NCI-H2029 (cell line): ENCODE measurements around the gene MRPL42.

Source experiments
- DNase-seq: peaks from one replicate; lab custom pipeline; 2025; lab: John Stamatoyannopoulos, UW

Gene MRPL42

DNA sequence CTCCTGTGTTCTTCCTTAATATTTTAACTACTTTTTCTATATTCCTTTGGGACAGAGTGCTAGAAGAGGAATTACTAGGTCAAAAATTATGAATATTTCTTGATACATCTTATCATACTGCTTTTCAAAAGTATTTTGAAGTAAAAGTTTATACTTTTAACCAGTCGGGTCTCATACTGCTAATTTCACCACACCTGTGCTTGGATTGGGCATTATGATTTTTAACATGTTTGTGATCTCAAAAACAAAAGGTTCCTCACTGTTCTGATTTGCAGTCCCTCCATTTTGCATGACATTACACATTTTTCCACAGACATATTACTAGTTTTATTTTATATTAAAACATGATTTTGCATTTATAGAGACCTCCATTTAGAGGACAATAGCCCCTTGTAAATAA lies 32.9 kb downstream of the MRPL42 start:
- DNase-seq = no peak

DNA sequence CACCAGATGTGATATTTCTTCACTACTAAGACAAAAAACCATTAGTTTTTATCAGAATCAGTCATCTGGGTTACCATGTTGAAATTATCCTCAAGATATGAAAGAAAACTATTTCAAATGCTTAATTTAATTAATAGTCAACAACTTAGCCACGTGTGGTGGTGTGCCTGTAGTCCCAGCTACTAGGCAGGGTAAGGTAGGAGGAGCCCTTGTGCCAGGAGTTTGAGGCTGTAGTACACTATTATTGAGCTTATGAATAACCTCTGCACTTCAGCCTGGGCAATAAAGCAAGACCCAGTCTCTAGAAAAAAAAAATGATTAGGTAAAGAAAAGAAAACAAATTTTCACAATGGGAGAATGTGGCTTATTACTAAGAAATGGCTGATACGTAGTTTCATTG lies 33.4 kb downstream of the MRPL42 start:
- no peak for DNase-seq

DNA sequence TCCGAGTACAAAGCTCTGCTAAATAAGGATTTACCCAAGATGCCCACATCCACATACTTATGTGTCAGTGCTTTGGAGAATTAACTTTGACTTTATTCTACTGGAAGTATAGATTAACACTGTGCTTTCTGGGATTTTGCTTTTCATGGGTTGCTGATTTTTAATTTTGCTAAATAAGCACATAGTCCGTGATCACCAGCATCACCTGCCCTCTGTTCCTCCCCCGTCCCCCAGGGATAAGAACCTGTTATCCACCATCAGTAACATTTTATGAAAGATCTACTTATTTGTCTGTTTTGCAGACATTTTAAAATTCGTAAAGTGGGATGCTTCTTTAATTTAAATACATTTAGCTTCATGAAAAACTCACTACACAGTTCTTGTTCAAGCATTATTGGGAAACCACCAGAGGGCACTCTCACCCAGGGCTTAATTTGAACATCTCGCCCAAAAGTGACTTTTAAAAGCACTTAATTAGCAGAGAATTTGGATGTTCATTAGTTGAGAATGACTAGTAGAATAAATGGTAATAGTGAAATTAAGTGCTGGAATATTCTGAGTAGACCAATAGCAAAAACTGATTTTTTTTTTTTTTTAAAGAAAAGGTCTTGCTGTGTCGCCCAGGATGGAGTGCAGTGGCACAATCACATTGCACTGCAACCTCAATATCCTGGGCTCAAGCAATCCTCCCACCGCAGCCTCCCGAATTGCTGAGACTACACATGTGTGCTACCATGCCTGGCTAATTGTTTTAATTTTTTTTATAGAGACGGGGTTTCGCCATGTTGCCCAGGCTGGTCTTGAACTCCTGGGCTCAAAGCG lies 35.7 kb downstream of the MRPL42 start:
- no peak for DNase-seq

DNA sequence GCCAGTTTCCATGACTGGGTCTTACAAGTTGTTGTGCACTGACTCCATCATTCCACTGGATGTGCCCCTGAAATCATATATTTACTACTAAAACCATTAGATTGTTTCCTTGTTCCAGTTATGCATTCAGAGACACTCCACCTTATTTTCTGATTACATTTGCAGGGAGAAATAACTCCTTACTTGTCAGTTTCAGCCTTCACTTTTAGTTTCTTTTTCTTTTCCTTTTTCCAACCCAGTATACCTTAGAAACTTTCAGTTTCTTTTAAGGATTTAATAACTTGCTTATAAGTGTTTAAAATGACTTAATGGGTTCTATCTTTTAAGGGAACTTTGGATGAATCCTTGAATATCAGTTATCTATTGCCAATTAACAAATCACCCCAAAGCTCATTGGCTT lies 39.9 kb downstream of the MRPL42 start:
- no peak for DNase-seq

DNA sequence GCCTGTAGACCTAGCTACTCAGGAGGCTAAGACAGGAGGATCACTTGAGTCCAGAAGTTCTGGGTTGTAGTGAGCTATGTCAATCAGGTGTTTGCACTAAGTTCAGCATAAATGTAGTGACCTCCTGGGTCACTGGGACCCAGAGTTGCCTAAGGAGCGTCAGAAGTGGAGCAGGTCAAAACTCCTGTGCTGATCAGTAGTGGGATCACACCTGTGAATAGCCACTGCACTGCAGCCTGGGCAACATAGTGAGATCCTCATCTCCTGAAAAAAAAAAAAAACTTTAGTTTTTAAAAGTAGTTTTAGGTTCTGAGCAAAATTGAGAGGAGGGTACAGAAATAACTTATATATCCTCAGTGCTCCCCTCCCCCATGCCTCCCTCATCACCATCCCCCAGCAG lies 42.2 kb downstream of the MRPL42 start:
- DNase-seq = no peak

DNA sequence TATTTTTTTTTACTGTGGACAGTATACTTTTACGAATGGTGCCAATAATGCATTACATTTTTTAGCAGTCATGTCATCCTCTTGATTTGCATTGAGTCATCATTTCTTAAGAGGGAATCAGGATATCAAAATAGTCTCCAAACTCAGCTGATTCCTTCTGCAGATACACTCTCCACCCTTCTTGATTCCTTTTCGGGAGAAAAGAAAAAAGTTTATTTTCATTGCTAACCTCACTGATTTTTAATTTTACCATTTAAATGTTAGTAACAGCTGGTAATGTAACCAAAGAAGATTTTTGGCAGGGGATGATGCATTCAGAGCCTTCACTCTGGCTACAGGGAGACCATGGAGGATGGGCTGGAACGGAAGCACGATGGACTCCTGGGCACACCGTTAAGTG lies 47.5 kb downstream of the MRPL42 start:
- no peak for DNase-seq

DNA sequence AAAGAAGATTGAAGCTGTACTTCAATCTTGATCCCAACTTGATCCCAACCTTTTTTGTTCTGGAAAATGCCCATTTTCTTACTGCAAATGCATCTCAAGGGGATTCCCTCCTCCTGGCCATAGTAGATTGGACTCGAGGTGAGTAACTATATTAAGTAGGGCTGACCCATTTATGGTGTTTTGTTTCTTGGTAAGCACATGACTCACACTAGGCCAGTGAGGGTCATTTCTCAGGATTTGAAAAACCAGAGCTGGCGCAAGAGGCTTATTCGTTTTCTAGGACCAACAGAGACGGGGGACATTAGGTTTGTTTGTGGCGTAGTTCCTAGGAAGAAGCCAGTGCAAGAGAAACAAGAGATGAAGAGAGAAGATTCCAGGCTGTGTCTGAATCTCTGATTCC lies 51.4 kb downstream of the MRPL42 start:
- DNase-seq = no peak

DNA sequence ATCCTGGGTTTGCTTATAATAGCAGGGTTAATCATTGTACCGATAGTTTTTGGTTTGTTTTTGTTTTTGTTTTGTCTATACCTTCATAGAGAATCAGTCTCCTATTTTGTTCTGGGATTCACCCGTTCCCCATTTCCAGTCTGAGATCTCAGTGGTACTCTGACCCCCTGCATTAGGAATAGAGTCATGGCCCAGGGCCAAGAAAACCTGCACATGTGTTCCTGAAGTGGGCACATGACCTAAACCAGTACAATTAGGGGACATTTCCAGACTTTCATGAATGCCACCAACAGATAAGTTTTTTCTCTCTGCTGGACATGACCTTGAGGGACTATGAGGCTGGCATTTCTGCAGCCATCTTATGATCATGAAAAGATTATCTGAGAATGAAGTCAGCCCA lies 52.5 kb downstream of the MRPL42 start:
- no peak for DNase-seq

DNA sequence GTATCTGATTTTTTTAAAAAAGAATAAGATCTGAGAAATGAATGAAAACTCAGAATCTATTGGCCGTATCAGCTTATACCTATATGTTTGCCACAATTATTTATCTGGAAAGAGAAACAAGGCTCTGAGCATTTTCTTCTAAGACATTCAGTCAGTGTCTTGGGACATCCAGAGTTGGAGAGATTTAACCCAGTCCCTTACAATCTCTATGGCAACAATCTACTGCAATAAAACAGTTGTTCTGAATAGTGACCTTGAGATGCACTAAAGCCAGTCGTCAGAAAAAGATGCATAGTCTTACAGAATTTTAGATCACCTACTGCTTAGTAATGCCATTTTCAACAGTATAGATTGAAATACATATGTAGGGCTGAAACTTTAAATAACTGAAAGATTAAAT lies 53.1 kb downstream of the MRPL42 start:
- DNase-seq = no peak

DNA sequence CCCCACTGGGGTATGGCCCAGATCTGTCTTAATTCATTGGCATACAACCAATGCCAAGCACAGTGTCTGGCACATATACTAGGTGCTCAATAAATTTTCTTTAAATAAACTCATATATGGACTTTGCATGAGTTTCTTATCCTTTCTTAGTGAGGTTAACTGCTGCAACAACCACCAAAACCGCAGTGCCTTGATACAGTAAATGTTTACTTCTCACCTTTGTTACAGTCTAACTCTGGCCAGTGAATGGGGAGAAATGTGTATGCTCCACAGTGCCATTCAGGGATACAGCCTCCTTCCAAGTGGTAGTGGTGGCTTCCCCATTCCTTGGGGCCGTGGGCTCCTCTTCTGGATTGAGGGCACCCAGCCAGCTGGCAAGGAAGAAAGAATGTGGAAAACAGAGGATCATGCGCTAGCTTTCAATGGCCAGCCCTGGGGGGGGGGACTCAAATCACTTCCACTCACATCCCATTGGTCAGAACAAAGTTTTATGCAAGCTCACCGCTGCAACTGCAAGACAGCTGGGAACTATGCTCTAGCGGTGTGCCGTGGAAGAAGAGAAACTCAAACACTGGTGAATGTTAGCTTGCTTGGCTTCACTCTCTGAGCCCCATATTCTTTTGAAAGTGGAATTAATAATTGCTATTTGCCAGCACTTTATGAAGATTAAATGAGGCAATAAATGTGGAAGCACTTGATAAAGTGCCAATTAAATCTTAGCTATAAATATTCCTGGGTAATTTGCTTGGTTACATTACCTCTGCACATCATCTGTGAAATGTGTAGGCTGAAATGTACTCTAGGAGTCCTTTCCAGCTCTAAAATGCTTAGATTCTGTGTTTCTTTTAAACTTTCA lies 54.1 kb downstream of the MRPL42 start:
- no peak for DNase-seq

DNA sequence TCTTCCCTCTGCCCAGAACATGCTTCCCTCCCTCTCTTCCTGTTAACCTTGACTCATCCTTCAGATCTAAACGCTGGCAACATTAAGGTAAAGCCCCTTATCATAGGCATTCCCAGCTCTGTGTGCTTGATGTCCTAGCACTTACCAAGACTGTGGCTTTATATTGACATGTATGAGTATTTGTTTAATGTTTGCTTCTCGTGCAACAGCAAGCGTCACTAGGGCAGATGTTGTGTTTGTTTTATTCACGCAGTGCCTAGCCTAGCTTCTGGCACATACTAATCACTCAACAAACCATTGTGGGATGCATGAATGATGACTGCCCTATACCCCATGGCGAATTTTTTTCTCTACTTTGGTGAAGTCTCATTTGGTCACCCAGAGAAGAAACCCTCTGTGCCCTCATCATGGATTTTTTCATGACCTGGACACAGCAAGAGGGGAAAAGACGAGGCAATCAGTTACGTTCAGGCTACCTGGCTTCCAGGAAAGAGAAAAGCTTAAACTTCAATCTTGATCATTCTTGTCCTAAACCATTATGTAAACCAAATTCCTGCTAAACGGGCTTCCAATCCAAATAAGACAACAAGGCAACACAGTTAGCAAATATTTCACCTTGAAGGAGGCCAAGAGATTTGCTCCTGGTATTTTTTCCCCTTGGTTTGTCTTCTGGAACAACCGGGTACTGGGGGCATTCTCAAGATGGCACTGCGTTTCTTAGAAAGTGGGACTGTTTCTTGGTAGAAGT lies 57.2 kb downstream of the MRPL42 start:
- DNase-seq = no peak

DNA sequence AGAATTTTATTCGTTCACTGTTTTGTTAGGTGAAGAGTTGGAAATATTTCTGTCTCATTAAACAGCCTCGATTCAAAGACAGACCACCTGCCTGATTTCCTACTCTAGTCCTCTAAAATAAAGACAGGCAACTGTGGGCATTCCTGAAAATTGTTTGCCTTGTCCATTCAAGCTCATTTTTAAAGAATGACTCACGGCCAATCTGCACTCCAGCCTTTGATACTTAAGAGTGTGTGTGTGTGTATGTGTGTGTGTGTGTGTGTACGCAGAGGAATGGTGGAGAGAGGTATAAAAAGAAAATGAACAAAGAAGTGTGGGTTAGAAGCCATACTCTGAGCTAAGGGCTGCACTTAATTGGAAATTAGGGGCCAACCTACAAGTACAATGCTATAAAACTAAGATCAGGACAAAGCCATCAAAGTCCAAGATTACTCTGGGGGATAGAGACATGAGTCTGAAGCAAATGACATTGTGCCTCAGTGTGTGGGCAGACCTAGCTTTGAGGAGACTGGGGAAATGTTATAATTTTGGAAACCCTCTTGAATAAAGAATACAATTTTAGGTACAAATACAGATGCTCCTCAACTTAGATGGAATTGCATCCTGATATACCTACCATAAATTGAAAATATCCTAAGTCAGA lies 59.6 kb downstream of the MRPL42 start:
- DNase-seq = no peak

DNA sequence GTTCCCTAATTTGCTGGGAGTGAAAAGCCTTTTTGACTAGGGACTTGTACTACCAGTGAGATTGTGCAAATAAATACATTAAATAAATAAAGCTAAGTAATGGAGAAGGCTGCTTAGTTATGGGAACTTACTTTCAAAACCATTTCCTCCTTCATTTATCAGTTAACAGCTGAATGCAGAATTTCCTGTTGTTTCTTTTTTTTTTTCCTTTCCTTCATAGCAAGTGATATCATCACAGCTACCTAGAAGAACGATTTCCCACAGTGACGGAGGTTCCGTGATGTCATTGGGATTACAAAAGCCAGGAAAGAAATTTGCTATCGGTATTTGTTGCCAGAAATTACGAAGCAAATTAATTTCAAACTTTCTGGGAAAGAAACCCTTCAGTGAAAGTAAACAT lies 63.0 kb downstream of the MRPL42 start:
- DNase-seq = no peak

DNA sequence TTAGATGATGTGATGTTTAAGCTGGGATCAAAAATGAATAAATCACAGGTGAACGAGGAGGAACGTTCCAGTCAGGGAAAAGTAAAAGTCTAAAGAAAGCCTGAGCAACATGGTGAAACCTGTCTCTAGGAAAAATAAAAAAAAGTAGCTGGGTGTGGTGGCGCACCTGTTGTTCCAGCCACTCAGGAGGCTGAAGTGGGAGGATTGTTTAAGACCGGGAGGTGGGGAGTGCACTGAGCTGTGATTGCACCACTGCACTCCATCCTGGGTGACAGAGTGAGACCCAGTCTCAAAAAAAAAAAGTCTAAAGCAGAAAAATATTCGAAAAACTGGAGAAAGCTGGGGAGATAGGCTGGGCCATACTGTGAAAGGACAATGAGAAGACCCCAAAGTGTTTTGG lies 66.0 kb downstream of the MRPL42 start:
- no peak for DNase-seq

DNA sequence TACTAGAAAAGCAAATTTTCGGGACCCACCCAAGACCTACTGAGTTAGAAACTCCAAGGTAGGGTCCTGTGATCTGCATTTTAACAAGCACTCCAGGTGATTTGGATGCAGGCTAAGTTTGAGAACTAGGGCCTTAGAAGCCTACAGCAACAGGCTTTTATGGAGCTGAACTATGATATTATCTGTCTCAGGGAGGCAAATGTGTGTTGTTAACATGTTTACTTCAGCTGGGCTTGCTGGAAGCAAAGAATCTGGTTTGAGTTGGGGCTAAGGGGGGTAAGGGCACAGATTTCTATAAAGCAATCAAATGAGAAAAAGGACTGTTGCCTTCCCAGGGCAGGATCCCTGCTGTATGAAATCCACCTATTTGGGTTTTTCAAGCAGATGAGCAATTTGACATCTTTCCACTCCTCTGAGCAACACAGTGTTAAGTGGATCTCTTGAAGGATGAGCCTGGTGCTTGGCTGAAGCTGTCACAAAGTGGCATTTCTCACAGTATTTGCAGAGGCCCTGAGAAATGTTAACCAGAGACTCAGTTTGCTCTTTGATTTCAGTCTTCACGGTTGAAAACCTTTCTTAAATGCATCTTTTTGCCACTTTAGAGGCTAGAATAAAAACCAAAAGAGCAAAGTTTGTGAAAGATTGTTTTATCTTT lies 68.9 kb downstream of the MRPL42 start:
- no peak for DNase-seq

DNA sequence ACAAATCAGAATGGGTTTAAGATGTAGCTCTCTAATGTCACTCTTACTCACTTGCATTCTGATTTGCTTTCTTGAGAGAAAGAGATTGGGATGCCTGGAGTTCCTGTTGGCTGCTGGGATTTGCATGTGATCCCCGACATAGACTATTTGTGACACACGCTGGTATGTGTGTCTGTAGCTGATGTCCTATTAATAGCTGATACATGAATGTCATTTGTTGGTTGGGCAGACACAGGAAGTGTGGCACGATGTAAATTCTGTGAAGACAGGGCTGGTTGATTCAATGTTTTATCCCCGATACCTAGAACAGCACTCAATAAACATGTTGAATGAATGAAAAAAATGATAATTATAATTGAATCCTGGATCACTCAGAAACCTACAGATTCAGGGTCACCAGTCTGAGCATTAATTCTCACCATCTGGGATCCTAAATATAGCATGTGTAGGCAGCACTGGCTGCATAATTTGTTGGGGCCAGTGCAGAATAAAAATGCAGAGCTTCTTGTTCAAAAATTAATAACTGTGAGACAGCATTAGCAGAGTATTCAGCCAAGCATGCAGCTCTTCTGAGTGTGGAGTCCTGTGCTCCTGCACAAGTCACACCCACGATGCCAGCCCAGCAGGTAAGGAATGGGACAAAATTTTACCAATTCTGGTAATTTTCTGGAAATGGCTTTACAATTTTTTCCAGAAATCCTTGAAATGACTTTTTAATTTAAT lies 69.6 kb downstream of the MRPL42 start:
- no peak for DNase-seq

DNA sequence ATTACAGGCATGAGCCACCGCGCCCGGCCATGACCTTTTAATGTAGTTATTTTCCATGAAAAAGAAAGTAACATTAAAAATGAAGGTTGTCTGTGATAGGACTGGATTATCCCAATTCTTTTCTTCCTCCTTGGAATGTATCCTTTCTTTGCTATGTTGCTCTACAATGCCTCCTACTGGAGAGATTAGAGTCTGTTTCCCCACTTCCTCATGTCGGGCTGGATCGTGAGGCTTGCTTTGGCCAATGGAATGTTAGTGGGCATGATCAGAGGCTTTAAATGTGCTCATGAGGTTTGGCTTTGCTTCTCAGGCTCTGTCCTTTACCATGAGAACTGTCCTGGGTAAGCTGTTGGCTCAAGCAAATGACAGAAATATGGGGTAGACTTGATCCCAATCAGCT lies 70.5 kb downstream of the MRPL42 start:
- DNase-seq = no peak

DNA sequence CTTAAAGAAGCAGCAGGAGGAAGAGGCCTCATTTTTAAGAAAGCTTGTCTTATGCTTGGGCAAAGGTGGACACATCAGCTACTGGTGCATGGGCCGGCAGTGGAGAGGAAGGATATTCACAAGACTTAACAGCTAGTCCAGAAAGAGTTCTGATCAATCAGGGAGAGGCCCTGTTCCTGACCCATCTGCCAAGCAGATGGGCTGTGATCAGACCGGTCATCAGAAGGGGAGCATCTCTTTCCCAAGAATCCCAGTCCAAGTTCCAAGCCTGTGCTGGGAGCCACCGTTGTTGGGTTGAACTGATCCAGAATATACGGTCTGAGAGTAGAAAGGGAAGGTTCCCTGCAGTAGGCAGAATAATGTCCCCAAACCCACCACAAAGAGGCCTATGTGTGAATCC lies 72.5 kb downstream of the MRPL42 start:
- DNase-seq = no peak

DNA sequence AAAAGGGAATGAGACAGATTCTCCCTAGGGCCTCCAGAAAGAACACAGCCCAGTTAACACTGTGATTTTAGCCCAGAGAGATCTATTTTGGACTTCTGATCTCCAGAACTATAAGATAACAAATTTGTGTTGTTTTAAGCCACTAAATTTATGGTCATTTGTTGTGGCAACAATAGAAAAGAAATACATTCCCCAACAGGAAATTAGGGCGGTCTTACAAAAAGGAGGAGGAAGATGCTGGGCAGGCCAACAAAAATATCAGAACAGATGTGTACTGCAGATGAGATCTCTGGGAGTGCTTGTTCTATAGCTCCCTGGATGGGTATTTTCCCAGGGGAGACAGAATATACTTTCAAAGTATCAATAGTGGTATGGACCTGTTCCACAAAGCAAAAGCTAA lies 73.2 kb downstream of the MRPL42 start:
- DNase-seq = no peak

DNA sequence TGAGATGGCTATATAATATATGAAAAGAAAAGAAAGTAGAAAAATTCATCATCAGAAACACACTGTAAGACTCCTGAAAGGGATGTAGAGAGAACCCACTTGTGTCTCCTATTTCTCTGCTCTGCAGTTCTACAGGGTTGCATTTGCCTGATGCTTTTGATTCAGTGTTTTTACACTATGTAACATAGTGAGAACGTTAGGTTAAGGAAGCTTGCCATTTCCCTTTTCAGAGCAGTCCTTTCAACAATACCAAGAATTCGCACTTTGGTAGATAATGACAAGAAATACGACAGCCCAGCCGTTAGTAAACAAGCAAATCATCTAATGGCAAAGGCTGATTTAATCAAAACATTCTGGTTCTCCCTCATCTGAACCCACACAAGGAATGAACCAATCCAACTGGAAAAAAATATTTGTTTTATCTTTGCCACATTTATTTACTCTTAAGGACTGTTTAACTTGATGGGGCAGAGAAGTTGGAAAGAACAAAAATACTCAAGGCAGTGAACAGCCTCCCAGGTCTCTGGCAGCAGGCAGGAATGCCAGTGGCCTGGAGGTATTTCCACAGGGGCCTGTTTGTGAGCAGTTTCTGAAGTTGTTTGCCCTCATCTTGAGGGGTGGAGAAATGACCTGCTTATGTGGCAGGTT lies 74.4 kb downstream of the MRPL42 start:
- DNase-seq = no peak

DNA sequence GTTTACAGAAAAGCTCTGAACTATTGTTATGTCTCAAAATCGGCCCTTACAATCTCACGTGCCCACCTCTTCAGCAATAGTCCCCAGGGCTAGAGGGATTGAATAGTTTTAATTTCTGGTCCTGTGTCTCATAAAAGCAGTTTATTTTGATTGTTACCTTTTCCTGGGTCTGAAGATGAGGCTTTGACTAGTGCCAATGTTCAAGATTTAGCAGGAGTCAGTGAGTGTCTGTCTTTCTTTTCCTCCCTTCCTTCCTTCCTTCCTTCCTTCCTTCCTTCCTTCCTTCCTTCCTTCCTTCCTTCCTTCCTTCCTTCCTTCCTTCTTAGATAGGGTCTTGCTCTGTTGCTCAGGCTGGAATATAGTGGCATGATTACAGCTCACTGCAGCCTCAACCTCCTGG lies 80.5 kb downstream of the MRPL42 start:
- no peak for DNase-seq
